HL-60/S4 treated with retinoic acid at 250 ng/mL for 4 days and 3 days (cell line): Measurements from ENCODE around the gene CHI3L1.
"Not testable (repeated sequence)": the region's sequence is repeated elsewhere in the genome, so short reads cannot be mapped to it uniquely, and the experiment has no call there.

ENCODE experiments used
- in situ Hi-C: fragments of 300-500 bp; cut with MboI; formaldehyde crosslinking; loops from 2 replicates; pipeline ENCODE4 v1.7.0; 2022; ENCODE audit warnings: low sequenced_read_pairs

Gene CHI3L1

GRCh38 chr1:203186446-203187303 lies at the start of gene CHI3L1:
TSS of gene CHI3L1 (minus strand) at chr1:203186704. CDS start at chr1:203186623, 81 bp downstream.
- in situ Hi-C loops: no loop called here

GRCh38 chr1:203234901-203235300 lies 48.4 kb upstream of the CHI3L1 start:
- in situ Hi-C loops: not testable (repeated sequence)

- in situ Hi-C loops: no loop called here
These were observed 43.1 kb upstream of the CHI3L1 start, which contains the start of gene CHIT1 for GRCh38 chr1:203229471-203230135. TSS of gene CHIT1 (minus strand) at chr1:203229673. CDS start at chr1:203229636, 37 bp downstream.

GRCh38 chr1:203228670-203229069 lies 42.2 kb upstream of the CHI3L1 start:
- in situ Hi-C loops: no loop called here

GRCh38 chr1:203227371-203228083 lies 41.0 kb upstream of the CHI3L1 start:
- in situ Hi-C loops: no loop called here

- in situ Hi-C loops: no loop called here
These were observed 38.6 kb upstream of the CHI3L1 start for GRCh38 chr1:203225071-203225470.

- in situ Hi-C loops: loop anchor here (25.0 kb wide), 1 partner anchor 1089 kb away; no protein-coding TSS in a partner anchor
These were observed 36.7 kb upstream of the CHI3L1 start for GRCh38 chr1:203223012-203223775.

GRCh38 chr1:203219934-203220333 lies 33.4 kb upstream of the CHI3L1 start:
- in situ Hi-C loops: loop anchor here (25.0 kb wide), 1 partner anchor 1092 kb away; no protein-coding TSS in a partner anchor

- in situ Hi-C loops: loop anchor here (25.0 kb wide), 1 partner anchor 1093 kb away; no protein-coding TSS in a partner anchor
These were observed 32.7 kb upstream of the CHI3L1 start for GRCh38 chr1:203219171-203219570.

GRCh38 chr1:203217668-203218067 lies 31.2 kb upstream of the CHI3L1 start:
- in situ Hi-C loops: loop anchor here (25.0 kb wide), 1 partner anchor 1095 kb away; no protein-coding TSS in a partner anchor

- in situ Hi-C loops: loop anchor here (25.0 kb wide), 1 partner anchor 1095 kb away; no protein-coding TSS in a partner anchor
These were observed 30.7 kb upstream of the CHI3L1 start for GRCh38 chr1:203217139-203217655.

- in situ Hi-C loops: loop anchor here (25.0 kb wide), 1 partner anchor 1096 kb away; no protein-coding TSS in a partner anchor
These were observed 30.0 kb upstream of the CHI3L1 start for GRCh38 chr1:203216274-203217138.

GRCh38 chr1:203215573-203215972 lies 29.1 kb upstream of the CHI3L1 start:
- in situ Hi-C loops: loop anchor here (25.0 kb wide), 1 partner anchor 1097 kb away; no protein-coding TSS in a partner anchor

- in situ Hi-C loops: loop anchor here (25.0 kb wide), 1 partner anchor 1097 kb away; no protein-coding TSS in a partner anchor
These were observed 28.4 kb upstream of the CHI3L1 start for GRCh38 chr1:203214871-203215270.

GRCh38 chr1:203213126-203213525 lies 26.6 kb upstream of the CHI3L1 start:
- in situ Hi-C loops: loop anchor here (25.0 kb wide), 1 partner anchor 1099 kb away; no protein-coding TSS in a partner anchor

GRCh38 chr1:203211812-203212211 lies 25.3 kb upstream of the CHI3L1 start:
- in situ Hi-C loops: loop anchor here (25.0 kb wide), 1 partner anchor 1100 kb away; no protein-coding TSS in a partner anchor

- in situ Hi-C loops: loop anchor here (25.0 kb wide), 1 partner anchor 1101 kb away; no protein-coding TSS in a partner anchor
These were observed 24.5 kb upstream of the CHI3L1 start for GRCh38 chr1:203210988-203211387.

- in situ Hi-C loops: loop anchor here (25.0 kb wide), 1 partner anchor 1102 kb away; no protein-coding TSS in a partner anchor
These were observed 23.8 kb upstream of the CHI3L1 start for GRCh38 chr1:203210350-203210749.
